Suprapubic skin (tissue), 4 donors: ENCODE data around the gene KLF17. TPM values are rescaled to one million over a fixed set of nuclear protein-coding genes. Genes with fewer than 3 reads are reported as not detected.

ENCODE experiments used
- DNase-seq, 2 donors: peaks; one replicate each; pipeline ENCODE4 v3.0.0-alpha.2; 2019; ENCODE audit warnings: low spot score in 2 of 2
- H3K27ac ChIP-seq: fragments of 200-600 bp; sonication (generic); one replicate; pipeline ENCODE4 v1.5.1; 2019
- H3K27me3 ChIP-seq: fragments of 200-600 bp; sonication (generic); one replicate; pipeline ENCODE4 v1.5.1; 2019
- H3K36me3 ChIP-seq: fragments of 200-600 bp; sonication (generic); one replicate; pipeline ENCODE4 v1.5.1; 2019
- H3K4me1 ChIP-seq: fragments of 200-600 bp; sonication (generic); one replicate; pipeline ENCODE4 v1.5.1; 2019
- H3K4me3 ChIP-seq: fragments of 200-600 bp; sonication (generic); one replicate; pipeline ENCODE4 v1.5.1; 2019; ENCODE audit warnings: mild to moderate bottlenecking
- H3K9me3 ChIP-seq: fragments of 200-600 bp; sonication (generic); one replicate; pipeline ENCODE4 v1.5.1; 2019
- EP300 ChIP-seq: sonication (generic); formaldehyde crosslinking; IDR thresholded peaks from one replicate; pipeline ENCODE4 v1.6.1; 2017; ENCODE audit warnings: antibody characterized with exemption
- POLR2A ChIP-seq, 2 donors: fragments of 450-650 bp; IDR thresholded peaks; one replicate each; pipeline ENCODE4 v1.6.1; 2017; ENCODE audit warnings: antibody characterized with exemption in 2 of 2, mild to moderate bottlenecking in 2 of 2, moderate library complexity in 2 of 2
- POLR2AphosphoS5 ChIP-seq, 3 donors: sonication (generic); formaldehyde crosslinking; IDR thresholded peaks; one replicate each; pipeline ENCODE4 v1.6.1; 2017; ENCODE audit warnings: antibody characterized with exemption in 3 of 3
- WGBS: methylation state at CpG from one replicate; pipeline ENCODE4 v1.1.5; 2018; 5-methylcytosine and 5-hydroxymethylcytosine counted together
- total RNA-seq, 4 donors: library from RNA; depleted of rRNA; stranded (reverse); fragments of >200 nt; gene quantifications; one replicate each; pipeline ENCODE4 v1.1.0, GENCODE V29; 2016
- TF ChIP-seq, protein P1 (sequence below), 2 donors: fragments of 200-600 bp in 1 of 2; fragments of 450-650 bp in 1 of 2; sonication (generic) in 1 of 2; IDR thresholded peaks; one replicate each; pipeline ENCODE4 v1.5.1; 2016 to 2019; ENCODE audit warnings: antibody characterized with exemption in 2 of 2, mild to moderate bottlenecking in 1 of 2, moderate library complexity in 1 of 2

KLF17 gene
- total RNA-seq, 4 donors from 2014 or later: not detected

- H3K27ac ChIP-seq: no peak overlapping the region
- peaks cover 8% of the 10 kb centered on the region for H3K27me3 ChIP-seq
- TF ChIP-seq EP300: no peak
- no peak for TF ChIP-seq POLR2AphosphoS5 (IDR thresholded peaks at IDR 0.05)
- no peak for TF ChIP-seq POLR2A (IDR thresholded peaks at IDR 0.05)
- TF ChIP-seq, protein P1, sequence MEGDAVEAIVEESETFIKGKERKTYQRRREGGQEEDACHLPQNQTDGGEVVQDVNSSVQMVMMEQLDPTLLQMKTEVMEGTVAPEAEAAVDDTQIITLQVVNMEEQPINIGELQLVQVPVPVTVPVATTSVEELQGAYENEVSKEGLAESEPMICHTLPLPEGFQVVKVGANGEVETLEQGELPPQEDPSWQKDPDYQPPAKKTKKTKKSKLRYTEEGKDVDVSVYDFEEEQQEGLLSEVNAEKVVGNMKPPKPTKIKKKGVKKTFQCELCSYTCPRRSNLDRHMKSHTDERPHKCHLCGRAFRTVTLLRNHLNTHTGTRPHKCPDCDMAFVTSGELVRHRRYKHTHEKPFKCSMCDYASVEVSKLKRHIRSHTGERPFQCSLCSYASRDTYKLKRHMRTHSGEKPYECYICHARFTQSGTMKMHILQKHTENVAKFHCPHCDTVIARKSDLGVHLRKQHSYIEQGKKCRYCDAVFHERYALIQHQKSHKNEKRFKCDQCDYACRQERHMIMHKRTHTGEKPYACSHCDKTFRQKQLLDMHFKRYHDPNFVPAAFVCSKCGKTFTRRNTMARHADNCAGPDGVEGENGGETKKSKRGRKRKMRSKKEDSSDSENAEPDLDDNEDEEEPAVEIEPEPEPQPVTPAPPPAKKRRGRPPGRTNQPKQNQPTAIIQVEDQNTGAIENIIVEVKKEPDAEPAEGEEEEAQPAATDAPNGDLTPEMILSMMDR (IDR thresholded peaks at IDR 0.05): no peak
- no peak overlapping the region for H3K4me3 ChIP-seq
- no peaks in the 10 kb centered on the region for H3K4me1 ChIP-seq
- 10% methylated on average over 1 of the region's 1 CpG for WGBS
- no peaks in the 10 kb centered on the region for H3K36me3 ChIP-seq
- no peaks in the 10 kb centered on the region for H3K9me3 ChIP-seq
- DNase-seq: no peak
Measured at GRCh38 chr1:44151808-44152207, 33.2 kb downstream of the KLF17 start.

GRCh38 chr1:44152692-44153091 lies 34.1 kb downstream of the KLF17 start:
- no peak for TF ChIP-seq EP300
- TF ChIP-seq, protein P1 (IDR thresholded peaks at IDR 0.05): no peak
- no peak for TF ChIP-seq POLR2A (IDR thresholded peaks at IDR 0.05)
- TF ChIP-seq POLR2AphosphoS5 (IDR thresholded peaks at IDR 0.05): no peak
- H3K4me3 ChIP-seq: no peak overlapping the region
- H3K4me1 ChIP-seq: no peaks in the 10 kb centered on the region
- no peak overlapping the region for H3K27ac ChIP-seq
- peaks cover 8% of the 10 kb centered on the region for H3K27me3 ChIP-seq
- 94% methylated on average over 1 of the region's 1 CpG for WGBS
- H3K36me3 ChIP-seq: no peaks in the 10 kb centered on the region
- no peak for DNase-seq
- no peaks in the 10 kb centered on the region for H3K9me3 ChIP-seq

DNA sequence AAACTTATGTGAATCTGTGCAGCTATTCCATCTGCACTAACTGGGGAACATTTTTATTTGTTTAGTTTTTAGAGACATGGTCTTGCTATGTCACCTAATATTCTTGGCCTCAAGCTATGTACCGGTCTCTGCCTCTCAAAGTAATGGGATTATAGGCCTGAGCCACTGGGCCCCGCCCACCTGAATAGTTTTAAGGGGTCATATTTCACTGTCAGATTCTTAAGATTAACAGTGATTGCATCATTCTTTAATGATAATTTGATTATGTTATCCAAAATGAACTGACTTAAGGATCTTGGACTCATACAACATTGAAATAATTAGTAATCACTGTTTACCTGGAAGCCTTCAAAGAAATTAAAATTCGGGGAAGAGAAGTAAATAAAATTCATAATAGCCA lies 35.4 kb downstream of the KLF17 start:
- H3K27ac ChIP-seq: no peak overlapping the region
- no peaks in the 10 kb centered on the region for H3K9me3 ChIP-seq
- 69% methylated on average over 3 of the region's 3 CpGs for WGBS
- peaks cover 6% of the 10 kb centered on the region for H3K27me3 ChIP-seq
- no peak overlapping the region for H3K4me3 ChIP-seq
- no peaks in the 10 kb centered on the region for H3K36me3 ChIP-seq
- TF ChIP-seq, protein P1 (IDR thresholded peaks at IDR 0.05): no peak
- TF ChIP-seq EP300 (no peak), POLR2AphosphoS5 (IDR thresholded peaks at IDR 0.05) (no peak), POLR2A (IDR thresholded peaks at IDR 0.05) (no peak)
- no peaks in the 10 kb centered on the region for H3K4me1 ChIP-seq
- no peak for DNase-seq

- Histone ChIP-seq H3K4me1 (no peaks in the 10 kb centered on the region), H3K27ac (no peak overlapping the region), H3K36me3 (no peaks in the 10 kb centered on the region), H3K9me3 (no peaks in the 10 kb centered on the region), H3K27me3 (no peaks in the 10 kb centered on the region), H3K4me3 (no peak overlapping the region)
- no peak for DNase-seq
- WGBS: 91% methylated on average over 1 of the region's 1 CpG
- TF ChIP-seq POLR2A (IDR thresholded peaks at IDR 0.05): no peak
- TF ChIP-seq, protein P1 (IDR thresholded peaks at IDR 0.05): no peak
- TF ChIP-seq POLR2AphosphoS5 (IDR thresholded peaks at IDR 0.05): no peak
- no peak for TF ChIP-seq EP300
Measured at GRCh38 chr1:44157903-44158302, 39.3 kb downstream of the KLF17 start.

DNA sequence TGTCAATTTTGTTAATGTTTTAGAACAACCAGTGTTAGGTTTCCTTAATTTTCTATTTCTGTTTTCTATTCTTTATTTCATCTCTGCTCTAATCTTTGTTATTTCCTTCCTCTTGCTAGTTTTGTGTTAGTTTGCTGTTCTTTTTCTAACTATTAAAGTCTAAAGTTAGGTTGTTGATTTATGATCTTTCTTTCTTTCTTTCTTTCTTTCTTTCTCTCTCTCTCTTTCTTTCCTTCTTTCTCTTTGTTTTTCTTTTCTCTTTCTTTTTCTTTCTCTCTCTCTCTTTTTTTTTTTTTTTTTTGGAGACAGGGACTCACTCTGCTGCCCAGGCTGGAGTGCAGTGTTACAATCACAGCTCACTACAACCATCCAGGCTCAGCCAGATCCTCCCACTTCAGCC lies 40.2 kb downstream of the KLF17 start:
- H3K4me1 ChIP-seq: no peaks in the 10 kb centered on the region
- TF ChIP-seq, protein P1 (IDR thresholded peaks at IDR 0.05): no peak
- TF ChIP-seq POLR2A (IDR thresholded peaks at IDR 0.05): no peak
- no peak for TF ChIP-seq EP300
- TF ChIP-seq POLR2AphosphoS5 (IDR thresholded peaks at IDR 0.05): no peak
- no peaks in the 10 kb centered on the region for H3K36me3 ChIP-seq
- no peak for DNase-seq
- H3K27ac ChIP-seq: no peak overlapping the region
- H3K9me3 ChIP-seq: no peaks in the 10 kb centered on the region
- H3K4me3 ChIP-seq: no peak overlapping the region
- no peaks in the 10 kb centered on the region for H3K27me3 ChIP-seq
